ELF-1 (cell line): Measurements from ENCODE around the gene LZTS3.
"Not testable (repeated sequence)": the region's sequence is repeated elsewhere in the genome, so short reads cannot be mapped to it uniquely, and the experiment has no call there.

Experiments
- DNase-seq: peaks from one replicate; pipeline ENCODE4 v3.0.0-alpha.2; 2016; ENCODE audit warnings: low read depth, low spot score

The LZTS3 gene

GRCh38 chr20:3167738-3168078 lies 5.6 kb downstream of the LZTS3 start:
- DNase-seq = no peak

DNA sequence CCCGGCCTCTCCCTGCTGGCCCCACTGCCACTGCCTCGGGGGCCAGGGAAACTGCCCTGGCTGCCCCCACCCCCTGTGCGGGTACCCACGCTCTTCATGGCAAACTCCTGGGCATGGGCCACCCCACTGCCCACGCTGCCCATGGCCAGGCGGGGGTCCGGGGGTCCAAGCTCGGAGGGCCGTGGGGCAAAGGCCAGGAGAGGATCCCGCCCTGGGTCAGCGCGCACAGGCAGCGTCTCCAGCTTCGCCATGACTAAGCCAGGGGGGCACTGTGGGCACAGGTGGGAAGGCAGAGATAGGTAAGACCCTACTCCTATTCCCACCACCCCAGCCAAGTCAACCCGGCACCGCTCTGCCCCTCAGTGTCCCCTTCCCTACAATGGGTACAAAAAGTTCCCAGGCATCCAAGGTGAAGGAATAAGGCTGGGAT lies 6.4 kb downstream of the LZTS3 start:
- no peak for DNase-seq

DNA sequence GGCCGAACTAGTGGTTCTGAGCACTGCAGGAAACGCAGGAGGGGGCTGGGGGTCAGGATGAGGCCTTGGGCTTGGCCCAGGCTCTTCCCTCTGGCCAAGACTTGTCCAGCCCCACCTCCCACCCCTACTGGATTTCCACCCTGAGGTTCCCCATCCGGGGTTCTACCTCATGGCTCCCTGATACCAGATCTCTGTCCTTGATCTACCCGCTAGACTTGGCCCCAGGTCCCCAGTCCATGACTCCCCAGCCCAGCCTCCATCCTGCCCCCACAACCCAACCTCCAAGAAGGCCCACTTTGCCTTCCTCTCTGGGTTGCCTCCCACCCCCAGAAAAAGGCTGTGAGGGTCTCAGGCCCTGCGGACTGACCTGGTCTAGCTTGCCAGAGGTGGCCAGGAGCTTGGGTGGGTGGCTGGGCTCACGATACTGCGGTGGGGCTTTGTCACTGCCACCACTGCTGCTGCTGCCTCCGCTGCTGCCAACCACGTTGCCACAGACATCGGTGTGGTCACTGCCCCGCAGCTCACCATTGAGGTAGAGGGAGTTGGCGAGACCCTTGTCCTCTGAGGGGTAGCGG lies 6.9 kb downstream of the LZTS3 start:
- no peak for DNase-seq

- peak; percentile 38 for DNase-seq
Measured at GRCh38 chr20:3165473-3166337, 7.6 kb downstream of the LZTS3 start.

DNA sequence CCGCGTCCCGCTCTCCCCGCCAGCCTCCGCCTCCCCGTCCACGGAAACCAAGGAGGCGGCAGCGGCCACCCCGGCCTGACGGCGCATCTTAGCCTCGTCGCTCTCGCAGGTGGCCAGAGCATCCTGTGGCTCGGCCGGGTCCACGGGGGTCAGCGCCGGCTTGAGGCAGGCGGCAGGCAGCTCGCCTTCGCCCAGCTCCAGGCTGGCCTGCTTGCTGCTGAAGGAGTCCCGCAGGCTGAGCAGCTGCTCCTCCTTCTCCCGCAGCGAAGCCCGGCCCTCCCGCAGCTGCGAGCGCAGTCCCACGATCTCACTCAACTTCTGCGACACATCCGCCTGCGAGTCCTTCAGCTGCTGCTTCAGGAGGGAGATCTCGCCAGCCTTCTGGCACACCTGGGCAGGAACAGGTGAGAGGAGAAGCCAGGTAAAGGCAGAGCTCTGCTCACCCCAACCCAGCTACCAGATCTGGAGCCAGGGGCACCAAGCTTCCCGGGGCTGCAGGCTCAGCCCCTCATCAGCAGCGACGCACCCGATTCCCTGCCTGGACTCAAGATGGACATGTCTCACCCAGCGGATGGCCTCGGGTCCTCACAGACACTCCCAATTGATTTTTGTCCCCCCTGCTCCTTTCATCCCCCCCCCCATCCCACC lies 8.5 kb downstream of the LZTS3 start:
- DNase-seq = no peak

DNA sequence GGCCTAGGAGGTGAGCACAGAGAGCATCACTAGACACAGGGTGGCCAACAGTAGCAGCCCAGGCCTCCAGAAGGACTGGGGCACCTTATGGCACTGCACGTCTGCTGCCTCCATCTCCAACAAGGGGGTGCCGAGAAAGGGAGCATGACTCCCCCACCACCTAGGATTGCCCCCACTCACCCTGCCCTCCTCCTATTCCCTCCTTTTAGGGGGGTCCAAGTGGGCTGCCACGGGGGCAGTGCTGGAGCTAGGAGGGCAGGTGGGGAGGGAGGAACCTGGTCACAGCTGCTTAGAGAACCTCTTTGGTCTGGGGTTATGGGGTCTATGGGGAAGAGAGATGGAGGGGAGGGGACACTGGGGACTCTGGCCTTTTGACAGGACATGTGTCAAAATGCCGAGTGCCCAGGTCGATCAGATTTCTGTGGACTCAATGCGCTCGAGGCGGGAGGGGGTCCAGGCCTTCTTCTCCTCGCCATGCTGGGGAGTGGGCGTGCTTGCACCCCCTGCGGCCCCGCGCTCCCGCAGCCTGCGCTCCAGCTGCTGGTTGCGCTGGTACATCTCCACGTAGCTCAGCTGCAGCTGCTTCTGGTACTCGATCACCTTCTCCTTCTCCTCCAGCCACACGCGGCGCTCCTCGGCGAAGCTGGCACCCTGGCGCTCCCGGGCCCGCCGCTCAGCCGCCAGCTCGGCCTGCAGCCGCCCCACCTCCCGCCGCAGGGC lies 9.1 kb downstream of the LZTS3 start:
- no peak for DNase-seq

- no peak for DNase-seq
Measured at GRCh38 chr20:3163099-3164042, 10.0 kb downstream of the LZTS3 start.

GRCh38 chr20:3162080-3162611 lies 11.2 kb downstream of the LZTS3 start:
- DNase-seq = no peak

DNA sequence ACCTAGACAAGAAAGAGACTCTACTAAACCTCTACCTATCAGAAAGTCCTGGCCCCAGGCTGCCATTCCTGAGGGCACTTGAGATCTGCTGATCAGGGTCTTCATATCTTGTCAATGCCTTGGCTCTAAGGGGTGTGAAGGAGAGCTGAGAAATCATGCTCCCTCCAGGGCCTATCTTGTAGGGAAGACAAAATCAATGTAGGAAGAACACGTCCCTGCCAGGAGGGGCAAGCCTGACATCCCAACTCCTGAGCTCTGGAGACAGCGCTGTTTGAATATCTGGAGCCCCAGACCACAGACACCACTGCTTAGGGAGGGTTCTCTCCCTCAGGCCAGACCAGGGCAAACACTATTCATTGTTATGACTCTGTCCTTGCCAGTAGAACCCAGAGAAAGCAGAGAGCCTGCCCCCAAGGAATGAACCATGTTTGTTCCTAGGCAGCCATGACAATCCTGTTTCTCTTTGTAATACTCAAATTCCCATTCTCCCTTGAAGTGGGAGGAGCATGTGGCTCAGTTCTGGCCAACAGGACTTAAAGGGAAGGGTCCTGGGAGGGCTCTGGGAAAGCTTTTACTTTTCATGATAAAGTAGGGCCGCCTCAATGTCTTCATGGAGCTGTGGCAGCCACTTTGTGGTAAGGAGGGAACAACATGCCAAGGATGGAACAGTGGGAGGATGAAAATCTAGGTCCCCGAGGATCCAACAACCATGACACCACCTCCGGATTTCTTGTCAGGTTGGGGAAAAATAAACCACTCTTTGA lies 11.9 kb downstream of the LZTS3 start:
- DNase-seq = peak; percentile 52

GRCh38 chr20:3160418-3160817 lies 12.9 kb downstream of the LZTS3 start:
- DNase-seq = no peak

DNA sequence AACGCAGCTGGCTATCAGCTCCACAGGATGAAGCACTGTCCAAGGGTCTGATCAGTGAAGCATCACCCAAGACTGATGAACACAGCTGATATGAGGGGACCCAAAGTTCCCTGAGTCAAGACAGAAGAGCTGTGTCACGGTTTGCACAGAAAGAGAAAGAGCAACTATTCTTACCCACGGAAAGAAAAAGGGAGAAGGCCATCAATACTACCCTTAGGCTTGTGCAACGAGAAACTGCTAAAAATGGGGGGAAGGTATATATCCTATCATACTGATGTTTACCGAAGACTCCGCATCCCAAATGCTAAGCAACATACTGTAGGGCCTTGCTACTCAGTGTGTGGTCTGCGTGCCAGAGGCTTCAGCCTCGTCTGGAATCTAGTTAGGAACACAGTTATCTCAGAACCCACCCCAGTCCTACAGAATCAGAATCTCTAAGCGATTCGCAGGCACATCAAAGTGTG lies 14.3 kb downstream of the LZTS3 start:
- DNase-seq = no peak

DNA sequence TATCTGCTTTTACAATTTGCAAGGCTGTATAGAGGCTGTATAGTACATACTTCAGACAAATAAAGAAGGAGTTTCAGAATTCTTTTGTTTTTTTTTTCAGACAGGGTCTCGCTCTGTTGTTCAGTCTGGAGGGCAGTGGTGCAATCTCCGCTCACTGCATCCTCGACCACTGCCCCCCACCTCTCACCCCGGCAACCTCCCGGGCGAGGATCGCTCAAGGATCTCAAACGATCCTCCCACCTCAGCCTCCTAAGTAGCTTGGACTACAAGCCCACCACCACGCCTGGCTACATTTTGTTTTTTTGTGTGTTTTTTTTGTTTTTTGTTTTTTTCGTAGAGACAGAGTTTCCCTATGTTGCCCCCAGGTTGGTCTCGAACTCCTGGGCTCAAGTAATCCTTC lies 15.5 kb downstream of the LZTS3 start:
- DNase-seq = no peak

DNA sequence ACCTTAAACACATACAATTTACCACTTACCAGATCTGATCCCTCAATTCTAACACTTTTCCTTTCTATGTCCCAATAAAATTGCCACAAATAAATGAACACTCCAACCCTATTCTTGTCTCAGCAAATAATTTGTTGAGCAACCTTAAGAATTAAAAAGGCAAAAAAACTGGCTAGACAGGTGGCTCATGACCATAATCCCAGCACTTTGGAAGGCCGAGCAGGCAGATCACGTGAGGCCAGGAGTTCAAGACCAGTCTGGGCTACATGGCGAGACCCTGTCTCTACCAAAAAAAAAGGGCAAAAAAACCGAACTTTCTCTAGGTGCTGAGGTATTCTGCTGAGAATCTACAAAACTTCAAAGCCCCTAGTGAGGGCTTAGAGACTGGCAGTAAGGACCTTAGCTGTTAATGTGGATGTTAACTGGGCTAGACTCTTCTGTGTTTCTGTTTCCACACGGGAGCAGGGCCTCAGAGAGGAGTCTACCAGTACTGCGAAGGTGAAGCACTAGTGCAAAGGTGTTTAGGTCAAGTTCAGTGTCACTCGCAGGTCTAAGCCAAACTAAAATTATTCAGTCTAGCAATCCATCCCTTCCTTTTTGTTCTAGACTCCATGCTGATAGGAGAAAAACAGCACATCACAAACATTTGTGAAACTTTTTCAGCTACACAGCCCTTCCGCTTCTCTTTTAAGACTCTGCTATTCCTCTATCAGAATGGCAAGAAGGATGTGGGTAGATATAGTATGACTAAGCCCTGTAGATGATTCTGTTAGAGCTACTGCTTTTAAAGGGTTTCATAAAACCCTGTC lies 16.3 kb downstream of the LZTS3 start:
- no peak for DNase-seq

GRCh38 chr20:3152057-3152644 lies 21.2 kb downstream of the LZTS3 start:
- DNase-seq = not testable (repeated sequence)

DNA sequence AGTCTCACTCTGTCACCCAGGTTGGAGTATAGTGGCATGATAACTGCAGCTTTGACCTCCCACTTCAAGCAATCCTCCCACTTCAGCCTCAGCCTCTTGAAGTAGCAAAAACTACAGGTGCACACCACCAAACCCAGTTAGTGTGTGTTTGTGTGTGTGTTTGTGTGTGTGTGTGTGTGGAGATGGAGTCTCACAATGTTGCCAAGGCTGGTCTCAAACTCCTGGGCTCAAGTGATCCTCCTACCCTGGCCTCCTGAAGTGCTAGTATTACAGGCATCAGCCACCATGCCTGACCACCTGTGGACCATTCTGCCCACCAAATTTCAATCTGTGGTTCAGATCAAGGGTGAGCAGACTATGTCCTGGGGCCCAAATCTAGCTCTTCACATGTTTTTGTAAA lies 22.4 kb downstream of the LZTS3 start:
- no peak for DNase-seq

DNA sequence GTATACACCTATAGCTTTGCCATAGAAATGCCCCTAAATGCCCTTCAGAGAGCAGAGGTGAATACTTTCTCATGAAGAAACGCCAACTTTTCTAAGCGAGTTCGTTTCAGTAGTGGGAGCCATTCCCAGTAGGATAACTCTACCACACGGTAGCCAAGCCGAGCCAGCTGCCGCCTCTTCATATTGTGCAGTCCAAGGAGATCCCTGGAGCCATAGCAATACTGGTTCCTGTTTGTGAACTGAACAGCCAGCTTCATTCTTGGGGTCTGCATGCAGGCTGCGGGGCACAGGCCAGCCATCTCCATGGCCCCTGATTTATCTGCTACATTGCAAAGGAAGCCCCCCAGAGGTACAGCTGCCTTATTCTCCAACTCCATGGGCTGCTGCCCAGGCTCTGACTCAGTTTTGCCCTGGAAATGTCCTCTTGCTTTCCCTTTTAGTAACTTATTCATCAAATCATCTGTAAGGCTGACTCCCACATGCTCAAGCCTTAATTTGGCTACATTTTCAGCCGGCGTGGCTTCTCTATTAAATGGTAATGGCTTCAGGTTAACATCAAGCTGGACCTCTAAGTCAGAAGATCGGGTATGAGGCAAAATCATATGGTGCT lies 26.5 kb downstream of the LZTS3 start:
- no peak for DNase-seq

- no peak for DNase-seq
Measured at GRCh38 chr20:3141757-3142156, 31.6 kb downstream of the LZTS3 start.

DNA sequence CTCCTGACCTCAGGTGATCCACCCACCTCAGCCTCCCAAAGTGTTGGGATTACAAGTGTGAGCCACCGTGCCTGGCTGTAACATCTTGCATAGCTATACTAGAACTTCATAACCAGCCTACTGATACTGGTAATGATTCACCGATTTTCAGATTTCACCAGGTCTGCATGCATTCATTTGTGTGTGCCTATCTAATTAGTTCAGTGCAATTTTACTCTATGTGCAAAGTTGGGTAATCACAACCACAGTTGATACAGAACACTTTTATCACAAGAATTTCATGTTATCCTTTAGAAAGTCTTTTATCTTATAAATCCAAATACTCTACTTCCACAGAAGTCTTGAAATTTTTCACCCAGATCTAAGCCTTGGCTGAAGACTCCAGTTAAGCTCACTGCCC lies 35.9 kb downstream of the LZTS3 start:
- no peak for DNase-seq
